NT2/D1 (cell line): ENCODE measurements around the gene ELMO1.

Source experiments
- DNase-seq: peaks from one replicate; pipeline ENCODE4 v3.0.0-alpha.2; 2011; ENCODE audit warnings: low read depth, low spot score
- H3K27me3 ChIP-seq: 2 replicates; pipeline ENCODE4 v1.6.0; 2011; ENCODE audit warnings: mild to moderate bottlenecking; ENCODE audit not compliant: insufficient read length, insufficient read depth
- H3K36me3 ChIP-seq: 2 replicates; pipeline ENCODE4 v1.6.1; 2011; ENCODE audit warnings: mild to moderate bottlenecking, low read length, mixed read lengths; ENCODE audit not compliant: insufficient read depth, insufficient read length
- H3K4me1 ChIP-seq: 2 replicates; pipeline ENCODE4 v1.5.1; 2011; ENCODE audit not compliant: insufficient read depth, insufficient read length
- H3K4me3 ChIP-seq: 2 replicates; pipeline ENCODE4 v1.5.1; 2011; ENCODE audit warnings: low read depth; ENCODE audit not compliant: insufficient read length
- H3K9ac ChIP-seq: 2 replicates; pipeline ENCODE4 v1.6.0; 2011; ENCODE audit warnings: low read depth; ENCODE audit not compliant: insufficient read length
- H3K9me3 ChIP-seq: 2 replicates; pipeline ENCODE4 v1.5.1; 2011; ENCODE audit warnings: mild to moderate bottlenecking, low read length; ENCODE audit not compliant: insufficient read depth
- SUZ12 ChIP-seq: IDR thresholded peaks from 2 replicates; pipeline ENCODE4 v1.6.1; 2011; ENCODE audit not compliant: insufficient read length, insufficient read depth; ENCODE audit errors: extremely low read depth
- YY1 ChIP-seq: IDR thresholded peaks from 2 replicates; pipeline ENCODE4 v1.6.1; 2011; ENCODE audit not compliant: insufficient read length, insufficient read depth
- ZNF274 ChIP-seq: IDR thresholded peaks from 2 replicates; pipeline ENCODE4 v1.6.1; 2011; ENCODE audit warnings: mild to moderate bottlenecking, low read depth, low read length

Gene ELMO1

GRCh38 chr7:37195388-37195787 is 253.3 kb downstream of the ELMO1 start:
- Histone ChIP-seq H3K9me3 (no peaks in the 10 kb centered on the region), H3K4me3 (no peak overlapping the region), H3K27me3 (no peaks in the 10 kb centered on the region), H3K4me1 (no peaks in the 10 kb centered on the region), H3K9ac (no peak overlapping the region), H3K36me3 (no peaks in the 10 kb centered on the region)
- no peak for TF ChIP-seq YY1
- no peak for TF ChIP-seq ZNF274
- no peak for TF ChIP-seq SUZ12
- DNase-seq: no peak

- H3K4me1 ChIP-seq: no peaks in the 10 kb centered on the region
- H3K9me3 ChIP-seq: no peaks in the 10 kb centered on the region
- no peaks in the 10 kb centered on the region for H3K36me3 ChIP-seq
- TF ChIP-seq ZNF274 (no peak), SUZ12 (no peak), YY1 (no peak)
- H3K27me3 ChIP-seq: no peaks in the 10 kb centered on the region
- H3K9ac ChIP-seq: no peak overlapping the region
- no peak for DNase-seq
- H3K4me3 ChIP-seq: no peak overlapping the region
These were observed 253.7 kb downstream of the ELMO1 start for GRCh38 chr7:37194943-37195342.

GRCh38 chr7:37193775-37194135 is 254.9 kb downstream of the ELMO1 start:
- Histone ChIP-seq H3K27me3 (no peaks in the 10 kb centered on the region), H3K9ac (no peak overlapping the region), H3K4me1 (no peaks in the 10 kb centered on the region), H3K9me3 (no peaks in the 10 kb centered on the region), H3K36me3 (no peaks in the 10 kb centered on the region), H3K4me3 (no peak overlapping the region)
- no peak for DNase-seq
- TF ChIP-seq ZNF274 (no peak), YY1 (no peak), SUZ12 (no peak)

DNA sequence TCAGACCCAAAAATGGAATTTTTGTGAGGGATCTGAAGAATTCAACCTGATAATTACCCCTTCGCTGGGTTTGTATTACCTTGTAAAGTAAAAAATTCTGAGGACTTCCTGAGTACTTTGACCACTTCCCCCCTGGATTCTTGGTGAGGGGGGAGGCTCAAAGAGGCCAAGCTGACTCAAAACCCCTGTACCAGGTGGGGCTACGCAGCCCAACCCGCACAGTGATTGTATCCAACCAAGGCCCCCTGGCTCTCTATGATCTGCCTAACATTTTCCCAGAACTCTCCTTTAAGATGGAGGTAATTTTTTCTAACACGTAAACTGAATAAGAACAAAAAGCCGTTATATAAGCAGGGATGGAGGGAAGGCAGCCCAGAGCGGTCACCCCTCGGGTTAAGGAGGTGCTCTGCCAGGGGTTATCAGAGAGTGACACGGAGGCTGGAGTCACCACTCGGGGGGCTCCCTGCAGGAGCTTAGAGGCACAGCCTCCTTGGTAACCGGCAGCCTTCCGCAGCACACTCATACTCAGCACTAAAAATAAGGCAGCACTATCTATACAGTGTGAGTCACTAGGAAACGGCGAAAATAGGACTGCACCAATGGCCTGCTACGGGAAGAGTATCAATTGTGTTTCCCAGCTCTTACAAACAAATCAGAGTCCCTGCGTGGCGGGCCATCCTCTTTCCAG is 255.4 kb downstream of the ELMO1 start:
- Histone ChIP-seq H3K4me3 (no peak overlapping the region), H3K27me3 (no peaks in the 10 kb centered on the region), H3K36me3 (no peaks in the 10 kb centered on the region), H3K9ac (no peak overlapping the region), H3K9me3 (no peaks in the 10 kb centered on the region), H3K4me1 (no peaks in the 10 kb centered on the region)
- no peak for DNase-seq
- no peak for TF ChIP-seq SUZ12
- TF ChIP-seq YY1: no peak

DNA sequence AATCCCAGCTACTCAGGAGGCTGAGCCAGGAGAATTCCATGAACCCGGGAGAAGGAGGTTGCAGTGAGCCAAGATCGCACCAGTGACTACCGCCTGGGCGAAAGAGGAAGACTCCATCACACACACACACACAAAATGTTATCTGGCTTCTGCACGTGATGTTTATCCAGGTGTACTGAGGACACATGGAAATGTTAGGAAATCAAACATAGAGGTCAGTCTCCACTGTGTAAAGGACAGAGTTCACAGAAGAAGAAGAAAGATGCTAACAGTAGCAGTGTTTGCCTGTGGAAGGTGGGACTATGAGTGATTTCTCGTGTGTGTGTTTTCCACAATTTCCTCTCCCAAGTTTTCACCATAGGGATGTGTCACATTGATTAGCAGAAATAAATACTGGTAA is 256.9 kb downstream of the ELMO1 start:
- Histone ChIP-seq H3K27me3 (no peaks in the 10 kb centered on the region), H3K36me3 (no peaks in the 10 kb centered on the region), H3K4me3 (no peak overlapping the region), H3K4me1 (no peaks in the 10 kb centered on the region), H3K9me3 (no peaks in the 10 kb centered on the region), H3K9ac (no peak overlapping the region)
- TF ChIP-seq SUZ12 (no peak), ZNF274 (no peak), YY1 (no peak)
- no peak for DNase-seq

- Histone ChIP-seq H3K4me3 (no peak overlapping the region), H3K27me3 (no peaks in the 10 kb centered on the region), H3K4me1 (no peaks in the 10 kb centered on the region), H3K9me3 (no peaks in the 10 kb centered on the region), H3K36me3 (no peaks in the 10 kb centered on the region), H3K9ac (no peak overlapping the region)
- no peak for DNase-seq
- no peak for TF ChIP-seq SUZ12
- no peak for TF ChIP-seq ZNF274
- no peak for TF ChIP-seq YY1
These were observed 261.5 kb downstream of the ELMO1 start for GRCh38 chr7:37187179-37187578.

GRCh38 chr7:37186753-37187152 is 261.9 kb downstream of the ELMO1 start:
- H3K4me3 ChIP-seq: no peak overlapping the region
- no peaks in the 10 kb centered on the region for H3K4me1 ChIP-seq
- TF ChIP-seq SUZ12 (no peak), ZNF274 (no peak)
- DNase-seq: no peak
- H3K9ac ChIP-seq: no peak overlapping the region
- H3K27me3 ChIP-seq: no peaks in the 10 kb centered on the region
- H3K9me3 ChIP-seq: no peaks in the 10 kb centered on the region
- no peaks in the 10 kb centered on the region for H3K36me3 ChIP-seq
